Measurements from ENCODE around the gene ANKRD44. TPM values are rescaled to one million over a fixed set of nuclear protein-coding genes. Genes with fewer than 3 reads are reported as not detected.

ANKRD44 gene
- total RNA-seq, 1 donor from 2014 or later = 35.4 TPM

GRCh38 chr2:197107291-197108269 lies 203.0 kb downstream of the ANKRD44 start:
- DNase-seq = no peak

GRCh38 chr2:197103363-197103762 lies 207.2 kb downstream of the ANKRD44 start:
- no peak for DNase-seq

GRCh38 chr2:197102231-197102630 lies 208.3 kb downstream of the ANKRD44 start:
- no peak for DNase-seq

- no peak for DNase-seq
Observed at GRCh38 chr2:197101519-197101918, 209.1 kb downstream of the ANKRD44 start.

- peak; percentile 87 for DNase-seq
Observed at GRCh38 chr2:197097578-197098366, 212.8 kb downstream of the ANKRD44 start.

- DNase-seq = no peak
Observed at GRCh38 chr2:197096649-197097048, 213.9 kb downstream of the ANKRD44 start.

GRCh38 chr2:197092431-197092830 lies 218.1 kb downstream of the ANKRD44 start:
- peak; percentile 73 for DNase-seq

- DNase-seq = peak; percentile 49
Observed at GRCh38 chr2:197090742-197091367, 219.7 kb downstream of the ANKRD44 start.

- no peak for DNase-seq
Observed at GRCh38 chr2:197089655-197090054, 220.9 kb downstream of the ANKRD44 start.

GRCh38 chr2:197088694-197089093 lies 221.9 kb downstream of the ANKRD44 start:
- DNase-seq = peak; percentile 72

GRCh38 chr2:197086500-197086899 lies 224.1 kb downstream of the ANKRD44 start:
- no peak for DNase-seq

- no peak for DNase-seq
Observed at GRCh38 chr2:197085665-197086064, 224.9 kb downstream of the ANKRD44 start.

- DNase-seq = no peak
Observed at GRCh38 chr2:197081294-197081693, 229.3 kb downstream of the ANKRD44 start.

- no peak for DNase-seq
Observed at GRCh38 chr2:197080578-197081216, 229.9 kb downstream of the ANKRD44 start.

GRCh38 chr2:197079832-197080555 lies 230.6 kb downstream of the ANKRD44 start:
- peak; percentile 78 for DNase-seq

- no peak for DNase-seq
Observed at GRCh38 chr2:197079414-197079813, 231.2 kb downstream of the ANKRD44 start.

- no peak for DNase-seq
Observed at GRCh38 chr2:197078535-197078934, 232.0 kb downstream of the ANKRD44 start.

GRCh38 chr2:197077336-197077735 lies 233.2 kb downstream of the ANKRD44 start:
- DNase-seq = no peak

- no peak for DNase-seq
Observed at GRCh38 chr2:197076652-197077051, 233.9 kb downstream of the ANKRD44 start.

- no peak for DNase-seq
Observed at GRCh38 chr2:197075754-197076337, 234.7 kb downstream of the ANKRD44 start.

GRCh38 chr2:197075281-197075680 lies 235.3 kb downstream of the ANKRD44 start:
- no peak for DNase-seq
